SU-DHL-6 (cell line): ENCODE measurements around the gene PRKCE.

Source experiments
- H2AFZ ChIP-seq: fragments of 200-600 bp; sonication (generic); 2 replicates; pipeline ENCODE4 v1.6.1; 2014; ENCODE audit warnings: low read depth, mild to moderate bottlenecking, moderate library complexity, mixed read lengths, antibody characterized with exemption, low read length; ENCODE audit not compliant: severe bottlenecking
- H3F3A ChIP-seq: fragments of 200-600 bp; shearing (Covaris generic); 2 replicates; pipeline ENCODE4 v1.6.0; 2016; ENCODE audit warnings: antibody characterized with exemption, mild to moderate bottlenecking; ENCODE audit not compliant: insufficient read depth
- H3K27ac ChIP-seq: fragments of 200-600 bp; sonication (generic); 2 replicates; pipeline ENCODE4 v1.5.1; 2016; ENCODE audit warnings: low read depth, mild to moderate bottlenecking, low read length, moderate library complexity, mixed read lengths
- H3K27me3 ChIP-seq: fragments of 200-600 bp; sonication (generic), shearing (Covaris generic); 2 replicates; pipeline ENCODE4 v1.6.0; 2014; ENCODE audit warnings: mild to moderate bottlenecking, low read length
- H3K36me3 ChIP-seq: fragments of 200-600 bp; sonication (generic); 2 replicates; pipeline ENCODE4 v1.6.1; 2014; ENCODE audit warnings: mild to moderate bottlenecking, low read length, mixed read lengths
- H3K4me2 ChIP-seq: fragments of 300-600, 200-600 bp; shearing (Covaris generic), sonication (generic); 2 replicates; pipeline ENCODE4 v1.6.0; 2014; ENCODE audit warnings: low read length, low read depth, mild to moderate bottlenecking; ENCODE audit not compliant: poor library complexity, severe bottlenecking
- H3K4me3 ChIP-seq: fragments of 200-600 bp; sonication (generic); 2 replicates; pipeline ENCODE4 v1.5.1; 2014; ENCODE audit warnings: antibody characterized with exemption, low read length, mild to moderate bottlenecking, mixed read lengths; ENCODE audit not compliant: insufficient read depth, poor library complexity, severe bottlenecking
- H3K79me2 ChIP-seq: fragments of 200-600 bp; sonication (generic); 2 replicates; pipeline ENCODE4 v1.6.1; 2014; ENCODE audit warnings: mild to moderate bottlenecking, low read length, moderate library complexity; ENCODE audit not compliant: insufficient read depth
- H3K9ac ChIP-seq: fragments of 200-600 bp; sonication (generic); 2 replicates; pipeline ENCODE4 v1.7.0; 2014; ENCODE audit warnings: mild to moderate bottlenecking, low read length
- H3K9me2 ChIP-seq: fragments of 200-600 bp; sonication (generic); replicated peaks from 2 replicates; pipeline ENCODE4 v1.6.1; 2014; ENCODE audit warnings: low read length; ENCODE audit not compliant: insufficient read depth
- H3K9me3 ChIP-seq: fragments of 200-600 bp; sonication (generic); 2 replicates; pipeline ENCODE4 v1.6.1; 2014; ENCODE audit warnings: low read length, mixed read lengths; ENCODE audit not compliant: insufficient read depth
- H4K20me1 ChIP-seq: fragments of 200-600 bp; sonication (generic); 2 replicates; pipeline ENCODE4 v1.6.1; 2014; ENCODE audit warnings: low read depth, mild to moderate bottlenecking, antibody characterized with exemption, low read length, moderate library complexity, mixed read lengths
- CTCF ChIP-seq: fragments of 200-600 bp; sonication (generic); IDR thresholded peaks from one replicate; pipeline ENCODE4 v1.5.1; 2017; ENCODE audit warnings: antibody characterized with exemption, mild to moderate bottlenecking, low read length, moderate library complexity; ENCODE audit not compliant: insufficient read depth, poor library complexity, severe bottlenecking
- EZH2phosphoT487 ChIP-seq: fragments of 200-600 bp; sonication (generic), shearing (Covaris generic); conservative IDR thresholded peaks from 2 replicates; pipeline ENCODE4 v1.6.1; 2018; ENCODE audit warnings: mild to moderate bottlenecking, antibody characterized with exemption, low read length, moderate library complexity, mixed read lengths

The PRKCE gene

GRCh38 chr2:46039543-46040303, 388.2 kb downstream of the PRKCE start:
- Histone ChIP-seq H3K27me3 (no peaks in the 10 kb centered on the region), H3K27ac (no peak overlapping the region), H3K9me3 (no peaks in the 10 kb centered on the region), H3K4me3 (no peak overlapping the region), H3F3A (no peaks in the 10 kb centered on the region), H4K20me1 (no peaks in the 10 kb centered on the region), H3K4me2 (no peak overlapping the region), H3K9me2 (no peaks in the 10 kb centered on the region), H2AFZ (no peak overlapping the region), H3K79me2 (no peaks in the 10 kb centered on the region), H3K9ac (no peak overlapping the region), H3K36me3 (no peaks in the 10 kb centered on the region)
- TF ChIP-seq EZH2phosphoT487 = no peak
- no peak for TF ChIP-seq CTCF

DNA sequence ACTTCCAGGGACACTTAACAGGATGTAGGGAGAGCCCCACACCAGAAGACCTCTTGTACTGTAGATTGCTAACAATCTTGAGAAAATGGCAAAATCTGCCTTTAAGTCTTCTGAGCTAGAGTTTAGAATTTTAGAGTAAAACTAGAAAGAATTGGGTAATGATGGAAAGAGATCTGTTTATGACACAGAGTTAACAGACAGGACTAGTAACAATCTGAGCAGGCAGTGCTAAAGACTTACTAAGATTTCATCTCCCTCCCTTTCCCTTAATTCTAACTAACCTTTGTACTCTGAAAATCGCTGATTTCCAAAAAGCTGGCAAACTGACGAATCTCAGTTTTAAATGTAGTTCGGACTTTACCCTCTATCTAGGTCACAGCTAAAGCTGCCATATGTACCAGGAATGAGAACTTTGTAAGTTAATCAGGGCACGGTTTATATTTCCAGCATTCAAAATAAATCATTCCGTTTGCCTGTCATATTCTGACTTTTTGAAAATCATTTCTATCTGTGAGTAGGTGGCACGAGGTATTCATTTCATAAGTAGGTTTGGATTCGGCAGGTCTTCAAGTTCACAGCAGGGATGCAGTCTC, 389.2 kb downstream of the PRKCE start:
- H3K9ac ChIP-seq = no peak overlapping the region
- no peaks in the 10 kb centered on the region for H3K9me3 ChIP-seq
- H3K36me3 ChIP-seq = no peaks in the 10 kb centered on the region
- H2AFZ ChIP-seq = no peak overlapping the region
- no peaks in the 10 kb centered on the region for H3K9me2 ChIP-seq
- TF ChIP-seq CTCF = no peak
- no peak for TF ChIP-seq EZH2phosphoT487
- no peaks in the 10 kb centered on the region for H3K27me3 ChIP-seq
- no peak overlapping the region for H3K27ac ChIP-seq
- H3F3A ChIP-seq = no peaks in the 10 kb centered on the region
- H4K20me1 ChIP-seq = no peaks in the 10 kb centered on the region
- H3K4me2 ChIP-seq = no peak overlapping the region
- H3K4me3 ChIP-seq = no peak overlapping the region
- H3K79me2 ChIP-seq = no peaks in the 10 kb centered on the region

DNA sequence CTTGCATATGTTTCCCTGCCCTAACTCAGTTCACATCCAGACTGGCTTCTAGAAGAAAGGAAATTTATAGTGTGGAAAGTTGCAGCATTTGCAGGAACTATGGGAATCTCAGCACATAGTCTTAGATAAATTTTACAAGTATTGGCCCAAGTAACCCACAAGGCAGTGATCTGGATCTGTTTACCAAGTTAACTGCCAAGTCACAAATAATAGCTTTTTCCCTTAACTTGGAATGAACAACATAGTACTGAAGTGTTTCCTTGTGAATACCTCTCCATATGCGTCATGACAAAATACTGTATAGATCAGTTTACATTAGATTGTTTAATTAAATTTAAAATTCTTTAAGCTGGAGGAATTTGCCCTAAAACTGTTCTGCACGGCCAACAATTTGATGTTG, 390.0 kb downstream of the PRKCE start:
- H3K27ac ChIP-seq = no peak overlapping the region
- no peaks in the 10 kb centered on the region for H3K27me3 ChIP-seq
- no peaks in the 10 kb centered on the region for H3K9me3 ChIP-seq
- TF ChIP-seq EZH2phosphoT487 (no peak), CTCF (no peak)
- H4K20me1 ChIP-seq = no peaks in the 10 kb centered on the region
- H2AFZ ChIP-seq = no peak overlapping the region
- no peaks in the 10 kb centered on the region for H3F3A ChIP-seq
- H3K79me2 ChIP-seq = no peaks in the 10 kb centered on the region
- no peak overlapping the region for H3K4me3 ChIP-seq
- no peaks in the 10 kb centered on the region for H3K9me2 ChIP-seq
- no peaks in the 10 kb centered on the region for H3K36me3 ChIP-seq
- H3K4me2 ChIP-seq = no peak overlapping the region
- no peak overlapping the region for H3K9ac ChIP-seq
